ENCODE measurements around the gene TBC1D1.

TBC1D1 gene

DNA sequence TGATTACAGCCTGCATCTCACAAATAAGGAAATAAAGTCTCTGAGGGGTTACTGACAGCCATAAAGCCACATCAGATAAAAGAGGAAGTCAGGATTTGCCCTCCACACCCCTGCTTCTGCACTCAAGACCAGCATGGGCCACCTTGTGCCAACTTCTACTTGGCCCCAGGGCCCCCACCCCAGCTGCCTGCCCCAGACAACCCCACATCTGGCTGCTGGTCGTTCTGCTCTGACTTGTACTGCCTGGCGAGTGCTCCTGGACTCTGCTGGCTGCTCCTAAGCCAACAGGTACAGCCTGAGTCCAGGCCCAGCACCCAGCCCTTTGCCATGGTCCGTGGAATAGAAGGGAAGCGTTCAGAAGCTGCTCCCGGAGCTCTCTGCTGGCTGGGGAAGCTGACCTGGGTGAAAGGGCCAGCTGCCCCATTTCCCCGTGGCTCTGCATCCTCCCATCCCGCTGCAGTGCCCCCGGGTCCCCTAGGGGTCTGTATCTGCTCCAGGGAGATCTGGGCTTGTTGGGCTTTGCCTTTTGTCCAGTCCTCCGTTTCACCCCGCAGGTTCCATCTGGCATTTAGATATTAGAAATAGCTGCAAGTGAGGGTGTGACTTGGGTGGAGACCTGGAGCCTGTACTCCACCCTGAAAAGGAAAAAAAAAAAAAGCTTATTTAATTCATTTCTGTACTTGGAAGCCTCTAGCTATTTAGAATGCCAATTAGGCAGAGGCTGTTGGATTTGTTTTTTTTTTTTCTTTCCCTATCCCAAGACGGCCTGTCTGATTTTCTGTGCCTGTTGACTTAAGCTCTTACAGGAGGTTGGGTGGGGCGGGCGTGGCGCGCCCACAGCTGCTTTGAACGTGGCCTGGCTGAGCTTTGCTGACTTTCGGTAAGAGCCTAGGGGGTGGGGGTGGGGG is 264.1 kb downstream of the TBC1D1 start:
- no peak for DNase-seq

DNA sequence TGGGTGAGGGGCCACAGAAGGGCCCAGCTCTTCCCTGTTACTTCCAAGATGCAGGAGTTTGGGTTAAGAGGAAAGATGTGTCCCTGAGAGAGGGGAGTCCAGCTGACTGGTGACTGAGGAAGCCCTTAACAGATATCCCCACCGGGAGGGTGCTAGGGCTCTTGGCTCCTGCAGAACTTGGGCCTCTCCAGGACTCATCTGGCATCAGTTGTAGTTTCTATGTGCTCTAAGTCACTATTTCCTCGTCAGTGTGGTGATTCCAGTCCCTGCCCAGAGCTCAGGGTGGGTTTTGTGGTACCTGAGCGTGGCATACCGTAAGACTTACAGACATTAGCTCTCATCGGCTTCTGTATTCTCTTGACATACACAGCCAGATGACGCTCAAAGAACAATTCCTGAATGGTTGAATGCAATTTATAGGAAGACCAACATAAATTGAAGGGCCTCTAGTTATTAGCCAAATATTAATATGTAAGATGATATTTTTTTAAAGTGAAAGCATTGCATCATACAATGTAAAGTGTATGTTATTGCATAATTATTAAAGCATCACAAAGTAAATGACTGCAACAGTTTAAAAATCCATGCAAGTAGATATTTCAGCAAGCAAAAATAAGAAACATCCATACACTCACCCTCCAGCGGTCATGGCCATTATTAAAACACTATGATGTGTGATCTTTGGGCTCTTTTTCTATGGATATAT is 264.9 kb downstream of the TBC1D1 start:
- no peak for DNase-seq

DNA sequence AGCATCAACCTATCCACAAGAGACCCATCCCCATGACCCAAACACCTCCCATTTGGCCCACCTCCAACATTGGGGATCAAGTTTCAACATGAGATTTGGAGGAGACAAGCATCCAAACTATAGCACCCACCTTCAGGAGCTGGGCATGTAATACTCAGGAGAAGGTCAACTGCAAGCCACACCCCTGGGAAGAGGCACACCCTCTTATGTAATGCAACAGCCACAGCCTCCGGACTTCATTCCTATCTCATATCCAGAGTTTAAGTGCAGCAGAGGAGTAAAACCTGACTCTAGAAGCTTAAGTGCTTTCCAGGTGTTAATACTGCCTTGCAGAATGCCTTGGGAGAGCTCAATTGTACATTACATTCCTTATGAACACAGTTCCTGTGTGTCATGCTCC is 266.7 kb downstream of the TBC1D1 start:
- DNase-seq = no peak

DNA sequence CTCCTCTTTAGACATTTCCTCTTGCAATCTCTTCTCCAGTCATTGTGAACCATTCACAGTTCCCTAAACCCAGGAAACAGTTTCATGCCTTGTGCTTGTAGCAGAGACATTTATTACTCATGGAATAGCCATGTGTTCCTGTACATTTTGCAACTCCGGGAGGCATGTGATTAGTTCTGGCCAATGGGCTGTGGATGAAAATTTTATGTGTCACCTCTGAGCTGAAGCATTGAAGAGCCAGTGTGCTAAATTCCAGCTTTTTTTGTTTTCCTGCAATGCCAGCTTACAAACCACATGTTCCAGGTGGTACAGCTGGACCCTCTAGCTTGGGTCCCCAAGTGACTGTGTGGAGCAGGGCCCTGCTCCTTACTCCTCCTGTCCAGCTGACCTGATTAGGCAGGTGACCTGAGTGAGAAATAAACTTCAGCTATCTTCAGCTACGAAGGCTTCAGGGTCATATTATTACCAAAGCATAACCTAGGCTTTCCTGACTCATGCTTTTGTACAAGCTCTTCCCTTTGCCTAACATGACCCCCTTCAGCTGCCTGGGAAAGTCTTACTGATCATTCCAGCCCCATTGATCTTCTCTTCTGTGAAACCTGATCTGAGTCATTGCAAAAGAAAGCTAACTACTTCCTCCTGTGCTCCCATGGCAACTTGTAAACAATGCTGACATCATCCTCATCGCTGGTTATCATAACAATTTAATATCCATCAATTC is 269.8 kb downstream of the TBC1D1 start:
- peak; percentile 78 for DNase-seq

DNA sequence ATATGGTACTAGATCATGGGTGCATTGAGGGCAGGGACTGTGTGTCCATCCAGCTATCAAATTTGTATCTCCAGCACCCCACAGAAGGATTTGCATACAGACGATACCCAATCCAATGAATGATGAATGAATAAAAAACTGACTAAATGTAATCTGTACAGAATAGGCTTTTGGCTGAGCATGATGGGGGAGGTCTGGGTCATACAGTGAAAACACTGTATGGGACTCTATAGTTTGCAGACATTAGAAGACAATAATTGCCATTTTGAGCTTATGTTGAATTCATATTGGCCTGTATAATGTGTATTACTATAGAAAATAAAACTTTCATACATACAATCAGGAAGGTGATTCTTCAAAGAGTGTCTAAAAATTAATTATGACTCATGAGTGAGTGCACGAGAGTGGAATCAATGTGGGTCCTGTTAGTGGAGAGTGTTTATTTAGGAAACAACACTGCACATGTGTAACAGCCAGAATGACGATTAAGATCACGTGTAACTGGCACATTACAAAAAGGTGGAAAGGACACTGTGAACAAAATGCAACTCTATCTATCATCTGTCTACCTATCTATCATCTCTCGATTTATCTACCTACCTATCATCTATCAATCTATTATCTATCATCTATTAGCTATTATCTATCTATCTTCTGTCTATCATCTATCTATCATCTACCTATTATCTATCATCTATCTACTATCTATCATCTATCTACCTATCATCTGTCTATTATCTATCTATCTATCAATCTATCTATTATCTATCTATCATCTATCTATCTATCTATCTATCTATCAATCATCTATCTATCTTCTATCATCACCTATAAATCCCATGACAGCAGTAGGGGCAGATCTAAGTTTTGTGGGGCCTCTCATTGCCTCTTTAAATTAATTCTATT is 270.6 kb downstream of the TBC1D1 start:
- DNase-seq = no peak

DNA sequence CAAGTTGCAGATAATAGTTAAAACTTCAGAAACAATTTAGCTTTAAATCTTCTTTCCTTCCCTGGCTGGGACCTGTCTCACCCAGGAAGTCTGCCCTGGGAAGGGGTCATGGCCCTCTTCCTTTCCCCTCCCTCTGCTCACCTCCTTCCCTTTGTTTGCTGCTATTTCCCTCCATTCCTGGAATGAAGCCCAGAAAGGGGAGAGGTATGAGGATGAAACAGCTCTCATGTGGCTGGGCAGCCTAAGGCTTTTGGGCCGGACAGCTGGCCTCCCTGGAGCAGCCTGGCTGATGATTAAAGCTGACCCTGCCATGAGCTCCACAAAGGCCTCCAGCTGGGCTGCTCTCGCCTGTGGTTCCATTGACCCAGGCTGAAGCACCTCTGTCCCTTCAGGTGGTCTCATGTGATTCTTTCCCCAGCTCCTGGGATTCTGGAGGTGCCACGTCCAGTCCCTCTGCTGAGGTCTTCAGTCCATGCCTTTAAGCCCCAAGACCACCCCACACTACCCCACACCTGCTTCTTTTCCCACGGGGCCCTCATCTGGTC is 271.4 kb downstream of the TBC1D1 start:
- DNase-seq = no peak

DNA sequence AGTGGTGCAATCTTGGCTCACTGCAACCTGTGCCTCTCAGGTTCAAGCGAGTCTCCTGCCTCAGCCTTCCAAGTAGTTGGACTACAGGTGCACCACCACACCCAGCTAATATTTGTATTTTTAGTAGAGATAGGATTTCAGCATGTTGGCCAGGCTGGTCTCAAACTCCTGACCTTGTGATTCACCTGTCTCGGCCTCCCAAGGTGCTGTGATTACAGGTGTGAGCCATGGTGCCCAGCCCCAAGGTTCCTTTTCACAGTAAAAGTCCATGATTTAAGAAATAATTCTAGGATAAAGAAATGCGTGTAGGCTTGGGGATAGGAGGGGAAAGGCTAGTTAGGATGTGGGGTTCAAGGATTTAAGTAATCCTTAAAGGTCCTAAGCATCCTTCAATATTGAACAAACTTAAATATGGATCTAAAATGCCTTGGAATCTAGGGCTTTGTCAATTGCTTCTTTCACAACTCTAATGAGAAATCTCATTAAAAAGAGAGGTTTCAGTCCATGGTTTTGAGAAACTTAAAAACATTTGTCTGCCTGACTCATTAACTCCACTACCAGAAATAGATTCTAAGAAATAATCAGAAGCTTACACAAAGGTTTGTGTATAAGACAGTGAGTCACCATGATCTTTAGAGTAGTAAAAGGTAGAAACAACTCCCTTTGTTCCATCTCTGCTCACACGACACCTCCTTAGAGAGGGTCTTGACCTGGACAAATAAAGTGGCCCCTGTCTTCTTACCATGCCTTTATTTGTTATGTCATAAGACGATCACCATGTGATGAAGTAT is 272.5 kb downstream of the TBC1D1 start:
- DNase-seq = no peak

DNA sequence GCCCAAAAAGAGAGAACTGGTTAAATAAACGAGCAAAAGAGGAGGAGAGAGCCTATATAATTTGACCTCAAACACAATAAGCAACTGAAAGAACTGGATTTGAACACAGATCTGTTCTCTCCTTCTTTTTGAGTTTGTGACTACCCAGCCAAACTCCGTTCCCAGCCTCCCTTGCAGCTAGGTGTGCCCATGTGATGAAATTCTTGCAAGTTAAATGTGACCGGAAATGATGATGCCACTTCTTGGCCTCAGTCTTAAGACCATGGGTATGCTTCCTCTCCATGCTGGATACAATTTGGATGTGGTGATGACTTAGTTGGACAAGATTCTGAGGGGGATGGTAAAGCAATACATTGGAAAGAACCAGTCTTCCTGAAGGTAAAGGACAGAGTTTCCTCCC is 273.5 kb downstream of the TBC1D1 start:
- no peak for DNase-seq

DNA sequence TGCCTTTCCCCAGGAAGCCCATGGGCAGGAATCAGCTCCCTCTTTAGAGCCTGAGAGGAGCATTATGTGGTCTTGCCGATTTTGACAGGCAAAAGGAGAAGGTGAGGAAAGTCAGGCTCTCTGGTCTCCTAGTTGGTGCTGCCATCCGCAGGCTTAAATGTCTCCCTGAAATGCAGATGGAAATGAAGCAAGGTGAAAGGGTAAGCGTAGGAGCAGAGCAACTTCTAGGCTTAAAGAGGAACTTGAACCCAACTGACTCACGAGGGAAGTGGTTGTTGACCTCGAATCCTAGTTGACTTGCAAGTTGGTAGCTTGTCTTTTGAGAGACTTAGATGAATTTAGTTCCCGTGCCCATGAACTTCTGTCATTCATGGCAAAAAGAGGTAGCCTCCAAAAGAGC is 275.2 kb downstream of the TBC1D1 start:
- DNase-seq = no peak

DNA sequence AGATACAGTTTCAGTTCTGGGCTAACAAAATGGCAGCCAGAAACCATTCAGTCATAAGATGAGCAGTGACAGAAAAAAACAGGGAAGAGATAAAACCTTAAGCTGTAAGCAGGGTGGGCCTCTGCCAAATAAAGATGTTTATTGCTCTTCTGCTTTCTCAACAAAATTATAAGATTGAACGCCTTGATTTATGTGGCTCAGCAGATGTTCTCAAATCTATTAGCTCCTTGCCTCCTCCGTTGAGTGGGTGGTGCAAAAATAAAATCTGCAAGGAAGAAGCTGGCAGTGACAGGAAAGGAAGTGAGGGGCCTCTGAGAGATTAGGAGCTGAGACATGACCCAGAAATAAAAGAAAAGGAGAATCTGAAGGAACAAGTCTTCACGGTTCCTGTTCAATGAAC is 275.9 kb downstream of the TBC1D1 start:
- no peak for DNase-seq

DNA sequence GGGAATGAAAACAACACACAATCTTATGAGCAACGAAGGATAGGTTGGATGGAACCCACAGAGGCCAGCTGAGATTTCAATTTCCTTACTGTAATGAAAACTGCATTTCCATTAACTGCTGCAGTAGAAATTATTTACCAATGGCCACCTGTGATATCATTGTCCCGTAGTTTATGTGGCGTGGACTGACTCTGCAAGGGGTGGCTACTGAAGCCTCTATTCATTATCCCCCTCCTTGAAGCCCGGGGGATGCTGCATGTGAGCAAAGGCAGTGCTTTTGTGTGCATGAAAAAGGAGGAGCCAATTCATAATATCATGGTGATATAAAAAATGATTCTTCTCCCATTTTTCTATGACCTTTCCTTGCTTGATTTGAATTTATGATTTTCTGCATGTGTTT is 277.1 kb downstream of the TBC1D1 start:
- DNase-seq = no peak

DNA sequence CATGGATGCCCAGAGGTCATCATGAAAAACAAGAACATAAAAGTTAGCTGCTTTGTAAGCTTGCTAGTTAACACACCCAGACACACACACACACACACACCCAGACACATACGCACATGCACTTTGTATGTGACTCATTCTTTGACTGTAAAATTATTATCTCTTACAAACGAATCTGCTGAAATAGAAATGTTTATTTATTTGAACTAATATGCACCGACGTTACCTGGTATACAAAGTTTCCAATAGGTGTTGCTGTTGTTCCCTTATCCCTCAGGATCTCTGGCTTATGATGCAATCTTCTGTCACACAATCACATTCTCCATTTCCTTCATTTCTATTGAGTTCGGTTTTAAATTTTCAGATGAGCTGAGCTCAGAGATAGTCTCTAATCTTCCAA is 278.6 kb downstream of the TBC1D1 start:
- DNase-seq = no peak

DNA sequence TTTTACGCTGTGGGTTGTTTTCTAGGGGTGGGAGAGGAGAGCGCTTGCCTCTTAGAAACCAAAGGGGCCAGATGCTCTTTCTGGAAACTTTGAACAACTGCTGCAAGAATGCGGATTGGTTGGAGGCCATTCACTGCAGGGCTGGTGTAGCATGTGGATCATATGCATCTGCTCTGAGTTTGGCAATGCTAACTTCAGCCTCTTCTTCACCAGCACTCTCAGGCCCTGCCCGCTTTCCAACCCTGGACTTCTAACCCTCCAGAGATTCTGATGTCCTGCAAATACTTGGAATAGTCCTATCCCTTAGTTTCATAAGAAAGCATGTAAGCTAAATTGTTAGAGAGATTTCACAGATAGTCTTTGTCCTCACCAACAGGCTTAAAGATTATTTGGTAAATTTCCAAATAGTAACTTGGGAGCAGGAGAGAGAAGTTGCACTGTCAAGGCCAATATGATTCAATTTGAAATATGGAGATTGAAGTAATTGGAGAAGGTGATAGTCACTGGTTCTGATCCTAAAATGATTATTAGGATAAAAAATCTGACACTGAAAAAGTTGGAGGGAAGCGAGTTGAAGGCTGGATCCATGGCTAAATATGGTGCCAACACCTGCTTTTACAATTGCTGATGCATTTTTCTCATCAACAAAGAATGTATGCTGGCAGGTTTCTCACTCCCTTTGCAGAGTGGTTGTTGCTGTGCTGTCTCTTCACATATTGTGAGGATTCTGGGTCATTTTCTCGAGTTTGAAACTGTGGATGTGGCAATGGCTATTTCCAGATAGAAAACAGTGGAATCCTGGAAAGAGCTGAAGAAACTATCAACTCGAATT is 279.7 kb downstream of the TBC1D1 start:
- no peak for DNase-seq

DNA sequence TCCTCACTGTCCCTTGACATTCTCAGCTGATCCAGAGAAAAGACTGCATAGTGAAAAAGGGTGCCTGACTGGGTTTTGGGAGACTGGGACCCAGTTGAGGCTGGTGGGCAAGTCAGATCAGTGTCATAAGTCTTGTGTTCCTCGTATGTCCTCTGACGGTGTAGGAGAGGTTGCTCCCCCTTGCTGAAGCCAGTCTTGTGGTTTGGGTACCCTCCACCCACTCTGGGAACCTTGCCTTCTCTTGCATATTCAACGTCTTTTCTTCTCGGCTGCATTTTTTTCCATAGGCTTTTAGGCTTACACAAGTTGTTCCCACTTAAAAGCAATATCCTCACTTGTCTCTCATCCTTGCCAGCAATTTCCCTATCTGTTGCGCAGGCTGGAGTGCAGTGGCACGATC is 281.2 kb downstream of the TBC1D1 start:
- DNase-seq = no peak

DNA sequence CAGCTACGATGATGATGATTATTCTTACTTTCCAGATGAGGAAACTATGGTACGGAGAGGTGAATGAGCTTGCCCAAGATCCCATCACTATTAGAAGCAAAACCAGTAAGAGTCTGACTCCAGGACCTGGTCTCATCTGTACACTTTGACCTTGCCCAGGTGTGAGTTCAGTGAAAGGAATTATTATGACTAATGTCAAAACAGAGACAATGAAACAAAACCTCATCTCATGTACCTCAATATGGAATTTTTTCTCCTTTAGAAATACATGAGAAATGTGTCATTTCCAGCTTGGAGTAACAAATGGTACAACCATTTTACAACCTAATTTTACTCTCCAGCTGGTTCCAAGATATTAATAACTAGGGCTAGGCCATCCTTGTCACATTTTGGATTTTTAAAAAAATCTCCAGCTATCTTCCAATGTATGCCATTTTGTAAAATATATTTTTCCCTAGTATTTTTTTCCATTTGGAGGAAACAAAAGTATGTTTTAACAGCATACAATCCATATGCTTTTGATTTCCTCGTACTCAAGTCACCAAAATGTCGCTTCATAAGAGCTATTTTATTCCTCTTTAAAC is 283.1 kb downstream of the TBC1D1 start:
- no peak for DNase-seq

DNA sequence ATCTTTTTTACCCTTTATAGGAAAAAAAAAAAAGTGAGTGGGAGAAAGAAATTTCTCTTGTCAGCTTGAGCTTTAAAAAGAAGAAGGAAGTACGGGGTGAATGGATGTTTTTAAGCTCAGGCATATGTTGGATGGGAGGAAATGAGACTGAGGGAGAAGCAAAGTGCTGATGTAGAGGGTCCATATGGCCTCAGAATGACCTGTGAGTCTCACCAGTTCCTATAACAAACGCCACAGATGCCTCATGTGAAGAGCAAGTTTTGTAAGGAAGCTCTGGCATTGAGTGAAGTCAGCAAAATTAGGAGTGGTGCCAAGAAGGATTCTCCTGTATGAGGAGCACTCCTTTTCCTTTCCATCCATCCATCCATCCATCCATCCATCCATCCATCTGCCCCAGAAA is 283.9 kb downstream of the TBC1D1 start:
- DNase-seq = no peak

DNA sequence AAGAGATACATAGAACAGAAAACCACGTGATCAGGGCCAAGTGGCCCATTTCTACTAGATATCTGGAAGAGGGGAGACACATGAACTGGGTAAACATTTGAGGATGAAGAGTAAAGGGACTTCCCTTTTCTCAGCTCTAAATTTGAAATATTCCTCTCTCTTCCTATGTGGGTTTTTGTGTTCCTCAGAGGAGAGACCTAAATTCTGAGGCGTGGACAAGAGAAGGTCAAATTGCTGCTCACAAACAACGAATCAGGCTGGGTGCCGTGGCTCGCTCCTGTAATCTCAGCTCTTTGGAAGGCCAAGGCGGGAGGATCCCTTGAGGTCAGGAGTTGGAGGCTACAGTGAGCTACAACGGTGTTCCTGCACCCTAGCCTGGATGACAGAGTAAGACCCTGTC is 285.3 kb downstream of the TBC1D1 start:
- DNase-seq = no peak

DNA sequence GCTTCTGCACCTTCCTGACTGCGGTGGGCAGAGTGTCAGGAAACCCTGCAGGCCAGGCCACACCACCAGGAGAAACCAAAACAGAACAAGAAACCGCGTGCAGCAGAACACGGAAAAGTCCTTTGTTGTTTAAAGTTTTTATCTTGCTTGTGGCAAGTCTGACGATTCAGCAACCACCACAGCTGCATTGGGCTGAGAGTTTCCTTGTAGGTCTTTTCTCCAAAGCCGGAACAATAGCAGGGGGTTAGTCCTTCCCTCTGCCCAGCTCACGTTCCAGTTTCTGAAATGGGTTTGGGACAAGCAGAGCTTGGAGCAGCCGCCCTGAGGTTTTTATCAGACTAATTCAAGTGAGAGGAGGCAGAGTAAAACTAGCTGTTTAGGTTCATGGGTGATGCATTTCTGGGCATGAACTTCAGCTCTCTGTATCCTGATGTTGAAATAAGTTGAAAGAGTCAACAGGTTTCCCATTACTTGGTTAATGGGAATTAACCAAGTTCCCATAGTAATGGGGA is 286.2 kb downstream of the TBC1D1 start:
- peak; percentile 65 for DNase-seq

DNA sequence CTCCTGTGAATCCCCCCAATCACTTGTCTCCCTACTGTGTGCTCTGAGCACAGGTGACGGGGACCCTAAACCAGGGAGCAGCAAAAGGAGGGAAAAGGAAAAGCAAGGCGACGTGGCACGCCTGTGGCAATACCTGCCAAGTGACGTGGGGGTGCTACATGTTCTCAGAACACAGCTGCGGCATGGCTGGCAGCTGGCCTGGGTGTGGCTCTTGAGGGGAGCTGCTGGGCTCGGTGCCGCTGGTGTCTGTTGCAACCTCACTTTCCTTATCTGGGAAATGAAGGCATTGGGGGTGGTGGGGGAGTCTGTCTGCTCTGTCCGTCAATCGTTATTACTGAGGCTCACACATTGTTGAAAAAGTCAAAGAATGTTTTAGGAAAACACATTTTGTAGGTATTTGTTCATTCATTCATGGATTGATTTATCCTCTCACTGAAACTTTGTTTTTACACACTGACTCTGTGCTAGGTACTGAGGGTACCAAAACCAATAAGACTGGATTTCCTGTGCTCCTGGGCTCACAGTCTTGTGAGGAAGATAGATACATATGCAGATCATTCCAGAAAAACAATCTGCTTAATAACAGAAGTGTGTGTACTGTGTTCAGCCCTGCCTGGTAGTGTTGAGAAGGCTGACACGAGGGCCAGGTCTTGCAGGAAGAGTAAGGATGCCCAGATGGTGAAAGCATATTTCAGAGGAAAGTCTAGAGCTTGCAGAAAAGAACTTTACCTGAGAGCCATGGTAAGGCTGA is 286.9 kb downstream of the TBC1D1 start:
- peak; percentile 37 for DNase-seq
